NCI-H2029 (cell line): ENCODE results near the gene KDM4C.
"Not testable (repeated sequence)": the region's sequence is repeated elsewhere in the genome, so short reads cannot be mapped to it uniquely, and the experiment has no call there.

ENCODE experiments used
- DNase-seq: peaks from one replicate; lab custom pipeline; 2025; lab: John Stamatoyannopoulos, UW

KDM4C gene

DNA sequence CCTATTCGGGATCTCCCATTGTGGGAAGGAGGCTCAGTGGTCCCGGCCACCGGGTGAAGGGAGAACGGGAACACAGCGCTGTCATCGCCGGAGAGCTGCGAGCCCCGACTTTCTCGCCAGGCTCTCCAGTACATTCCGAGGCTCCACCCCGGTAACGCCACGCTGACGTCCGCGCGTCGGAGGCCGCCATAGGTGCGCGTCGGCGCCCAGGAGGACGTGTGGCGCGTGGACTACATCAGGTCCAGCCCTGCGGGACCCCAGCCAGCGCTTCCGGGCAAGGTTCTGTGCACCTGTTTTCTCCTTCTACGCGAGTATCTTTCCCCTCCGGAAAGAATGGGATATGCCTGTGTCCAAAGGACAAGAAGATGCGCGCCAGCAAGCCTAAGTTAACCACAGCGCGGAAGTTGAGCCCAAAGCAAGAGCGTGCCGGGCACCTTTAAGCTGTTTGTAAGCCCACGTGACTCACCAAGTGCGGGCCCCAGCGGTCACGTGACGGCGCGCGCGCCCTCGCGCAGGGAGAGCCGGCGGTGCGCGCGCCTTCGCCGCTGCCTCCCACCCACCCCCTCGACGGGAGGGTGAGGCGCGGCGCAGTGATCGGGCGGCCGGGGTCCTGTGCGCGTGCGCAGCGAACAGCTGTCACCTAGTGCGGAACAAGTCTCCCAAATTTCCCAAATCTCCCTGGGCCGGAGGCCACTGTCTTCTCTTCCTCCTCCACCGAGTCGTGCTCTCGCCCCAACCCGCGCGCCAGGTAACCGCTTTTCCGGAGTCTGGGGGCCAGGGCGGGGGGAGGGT lies at the start of gene KDM4C:
TSS of gene KDM4C (plus strand) at position 518 of the 792 bp plus-strand sequence. CDS start 35,016 bp downstream, outside the sequence.
- peak; percentile 72 for DNase-seq

DNA sequence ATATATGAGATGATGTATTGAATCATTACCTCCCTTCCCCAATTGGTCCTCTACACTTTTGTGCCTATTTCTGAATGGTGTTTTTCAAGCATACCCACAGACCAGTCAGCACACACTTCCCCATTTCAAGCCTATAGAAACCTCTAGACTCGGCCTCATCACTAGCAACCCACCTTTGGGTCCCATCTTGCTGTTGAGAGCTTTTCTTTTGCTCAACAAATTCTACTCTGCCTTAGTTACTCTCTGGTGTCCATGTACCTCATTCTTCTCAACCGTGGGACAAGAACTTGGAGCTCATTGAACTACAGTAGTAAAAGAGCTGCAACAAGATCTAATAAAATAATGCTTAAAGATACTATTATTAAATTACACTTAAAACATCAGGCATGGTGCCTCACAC lies 49.0 kb upstream of the KDM4C start:
- DNase-seq: no peak

DNA sequence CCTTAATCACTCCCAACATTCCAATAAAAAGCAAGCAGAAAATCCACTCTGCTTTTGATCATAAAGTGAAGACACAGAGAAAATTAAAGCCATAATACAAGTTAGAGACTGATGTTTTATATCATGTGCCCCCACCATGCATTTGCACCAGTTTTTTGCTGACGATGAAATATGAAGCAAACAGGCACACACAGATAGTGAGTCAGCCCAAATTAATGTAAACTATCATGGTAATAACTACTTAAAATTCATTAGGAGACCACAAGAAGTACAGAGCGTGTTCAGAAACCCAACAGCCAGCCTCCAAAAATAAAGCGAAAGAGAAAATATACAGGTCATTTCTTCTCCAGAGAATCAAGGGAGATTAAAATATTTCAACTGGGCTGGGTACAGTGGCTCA lies 46.4 kb upstream of the KDM4C start:
- no peak for DNase-seq

DNA sequence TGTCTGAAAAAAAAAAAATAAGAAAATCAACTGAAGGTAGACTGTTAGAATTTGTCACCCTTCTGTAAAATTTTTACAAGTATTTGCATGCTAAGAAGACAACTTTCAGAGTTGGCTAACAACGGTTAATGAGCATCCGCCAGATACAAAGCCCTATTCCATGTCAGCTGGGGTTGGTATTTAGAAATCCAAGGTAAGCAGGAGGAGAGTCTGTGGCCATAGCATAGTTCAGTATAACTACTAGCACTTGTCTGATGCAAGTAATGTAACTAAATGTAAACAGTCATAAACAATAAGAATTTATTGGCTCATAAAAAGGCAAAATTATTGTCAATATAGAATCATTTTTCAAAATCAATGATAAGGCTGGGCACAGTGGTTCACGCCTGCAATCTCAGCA lies 45.7 kb upstream of the KDM4C start:
- no peak for DNase-seq

DNA sequence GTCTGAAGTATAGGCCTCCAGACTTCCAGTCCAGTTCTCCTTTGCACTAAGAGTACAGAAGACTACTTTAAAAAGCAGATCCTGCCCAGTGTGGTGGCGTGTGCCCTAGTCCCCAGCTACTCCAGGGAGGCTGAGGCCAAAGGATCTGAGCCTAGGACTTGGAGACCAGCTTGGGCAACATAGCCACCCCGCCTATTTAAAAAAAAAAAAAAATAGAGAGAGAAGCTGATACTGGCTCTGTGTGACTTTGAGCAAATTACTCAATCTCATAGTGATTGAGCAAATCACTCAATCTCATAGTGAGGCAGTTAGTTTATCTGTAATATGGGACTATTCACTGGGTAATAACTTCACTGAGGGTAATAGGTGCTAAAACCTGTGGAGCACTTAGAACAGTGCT lies 43.6 kb upstream of the KDM4C start:
- no peak for DNase-seq

DNA sequence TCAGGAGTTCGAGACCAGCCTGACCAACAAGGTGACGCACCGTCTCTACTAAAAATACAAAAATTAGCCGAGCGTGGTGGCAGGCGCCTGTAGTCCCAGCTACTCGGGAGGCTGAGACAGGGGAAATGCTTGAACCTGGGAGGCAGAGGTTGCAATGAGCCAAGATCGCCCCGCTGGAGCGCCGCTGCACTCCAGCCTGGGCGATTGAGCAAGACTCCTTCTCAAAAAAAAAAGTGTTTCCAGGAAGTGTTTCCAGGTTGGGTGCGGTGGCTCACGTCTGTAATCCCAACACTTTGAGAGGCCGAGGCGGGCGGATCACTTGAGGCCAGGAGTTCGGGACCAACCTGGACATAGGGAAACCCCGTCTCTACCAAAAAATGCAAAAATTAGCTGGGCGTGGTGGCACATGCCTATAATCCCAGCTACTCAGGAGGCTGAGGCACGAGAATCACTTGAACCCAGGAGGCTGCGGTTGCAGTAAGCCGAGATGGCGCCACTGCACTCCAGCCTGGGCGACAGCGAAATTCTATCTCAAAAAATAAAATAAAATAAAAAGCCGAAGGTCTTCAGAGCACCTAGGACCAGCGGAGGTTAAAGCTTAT lies 42.5 kb upstream of the KDM4C start:
- DNase-seq: not testable (repeated sequence)

DNA sequence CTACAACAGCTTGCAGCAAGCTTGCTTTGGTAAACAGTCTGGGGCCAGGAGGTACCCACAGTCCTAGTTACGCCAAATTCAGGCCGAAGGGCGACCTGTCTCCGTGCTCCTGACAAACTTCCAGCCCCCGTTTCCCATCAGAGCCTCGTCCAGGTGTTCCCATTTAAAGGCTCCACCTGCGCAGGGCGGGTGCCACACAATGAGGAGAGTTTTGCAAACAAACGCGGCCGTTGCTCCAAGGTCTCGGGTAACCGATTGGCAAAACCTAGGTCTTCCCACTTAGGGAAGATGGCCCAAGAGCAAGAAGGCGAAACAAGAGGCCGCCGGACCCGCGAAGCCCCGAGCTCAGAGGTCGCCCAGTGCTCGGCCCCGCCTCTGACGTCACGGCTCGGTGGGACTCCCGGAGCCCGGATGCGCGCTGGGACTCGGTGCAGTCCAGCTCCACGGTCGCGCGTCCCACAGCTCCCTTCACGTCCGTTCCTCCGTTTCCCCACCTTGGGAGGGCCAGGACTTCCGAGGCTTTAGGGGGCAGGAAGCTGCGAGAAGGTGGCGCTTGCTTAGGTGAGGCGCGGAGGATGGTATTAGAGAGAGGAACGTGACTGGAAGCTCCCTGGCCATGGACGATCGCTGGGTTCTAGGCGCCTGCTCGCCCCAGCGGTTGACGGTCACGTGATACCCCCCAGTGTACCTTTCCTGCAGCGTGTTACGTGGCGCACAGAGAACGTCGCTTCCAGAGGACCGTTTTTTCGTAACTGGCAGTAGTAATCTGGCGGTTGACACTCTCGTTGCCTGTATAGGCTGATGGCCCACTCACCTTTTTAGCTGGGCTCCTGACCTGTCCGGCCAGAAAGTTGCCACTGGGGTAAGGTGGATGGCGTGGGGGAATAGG lies 41.8 kb upstream of the KDM4C start:
- peak; percentile 61 for DNase-seq

DNA sequence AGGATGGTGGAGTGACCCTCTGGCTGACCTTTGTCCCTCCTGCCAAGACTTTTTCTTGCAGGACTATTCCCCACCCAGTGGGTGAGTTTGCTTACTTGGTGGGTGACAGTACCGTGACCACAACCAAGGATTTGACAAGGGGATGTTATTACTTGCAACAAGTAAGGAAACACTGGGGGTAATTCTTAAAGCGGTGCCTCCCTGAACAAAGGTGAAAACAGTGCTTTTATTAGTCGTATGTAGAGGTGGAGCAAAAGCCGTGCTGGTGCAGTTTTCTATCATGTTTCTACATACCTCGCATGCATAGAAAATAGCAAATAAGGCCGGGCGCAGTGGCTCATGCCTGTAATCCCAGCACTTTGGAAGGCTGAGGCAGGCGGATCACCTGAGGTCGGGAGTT lies 41.0 kb upstream of the KDM4C start:
- no peak for DNase-seq

DNA sequence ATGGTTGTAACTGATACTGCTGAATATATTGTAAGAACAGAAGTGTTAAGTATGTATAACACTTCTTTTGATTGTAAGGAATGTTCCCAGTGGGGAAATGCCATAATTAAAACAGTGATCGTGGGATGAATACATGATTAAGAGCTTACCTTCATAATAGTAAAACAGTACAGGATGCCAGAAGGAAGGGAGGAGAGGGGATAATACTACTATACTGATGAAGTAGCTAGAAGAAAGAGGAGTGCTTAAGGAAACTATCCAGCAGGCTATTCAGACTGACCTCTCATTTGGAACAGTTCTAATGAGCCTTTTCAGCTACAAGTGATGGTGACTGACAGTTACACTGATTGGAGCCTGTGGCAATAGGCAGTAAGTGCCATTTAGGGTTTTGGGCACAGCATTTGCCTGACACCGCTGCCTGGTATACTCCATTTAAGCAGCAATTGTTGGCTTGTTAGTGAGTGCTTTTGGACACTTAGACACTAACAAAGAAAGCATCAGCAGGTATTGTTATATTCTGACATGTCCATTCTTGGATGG lies 33.8 kb upstream of the KDM4C start:
- DNase-seq: no peak

DNA sequence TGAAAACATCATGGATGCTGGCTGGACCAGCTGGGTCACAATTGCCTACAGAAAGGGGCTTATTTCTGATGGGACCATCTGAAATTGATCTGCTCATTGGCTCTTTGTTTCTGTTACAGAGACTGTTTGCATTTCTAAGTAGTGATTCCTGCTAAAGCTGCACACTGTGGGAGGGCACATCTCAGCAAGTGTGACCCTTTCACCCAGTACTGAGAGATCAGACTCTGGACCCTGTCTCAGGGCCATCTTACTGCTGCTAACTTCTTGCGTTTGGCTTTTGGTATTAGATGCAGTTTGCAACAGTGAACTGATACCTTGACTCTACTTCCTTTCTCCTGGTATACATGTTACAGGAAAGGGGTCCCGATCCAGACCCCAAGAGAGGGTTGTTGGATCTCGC lies 24.5 kb upstream of the KDM4C start:
- DNase-seq: no peak

DNA sequence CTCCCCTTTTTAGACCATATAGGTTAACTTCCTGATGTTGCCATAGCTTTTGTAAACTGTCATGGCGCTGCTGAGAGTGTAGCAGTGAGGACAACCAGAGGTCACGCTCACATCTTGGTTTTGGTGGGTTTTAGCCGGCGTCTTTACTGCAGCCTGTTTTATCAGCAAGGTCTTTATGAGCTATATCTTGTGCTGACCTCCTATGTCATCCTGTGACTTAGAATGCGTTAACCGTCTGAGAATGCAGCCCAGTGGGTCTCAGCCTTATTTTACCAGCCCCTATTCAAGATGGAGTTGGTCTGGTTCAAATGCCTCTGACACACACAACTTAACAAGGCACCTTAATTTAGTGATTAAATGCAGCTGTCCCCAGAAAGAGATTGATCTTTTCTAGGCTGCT lies 23.9 kb upstream of the KDM4C start:
- DNase-seq: no peak

DNA sequence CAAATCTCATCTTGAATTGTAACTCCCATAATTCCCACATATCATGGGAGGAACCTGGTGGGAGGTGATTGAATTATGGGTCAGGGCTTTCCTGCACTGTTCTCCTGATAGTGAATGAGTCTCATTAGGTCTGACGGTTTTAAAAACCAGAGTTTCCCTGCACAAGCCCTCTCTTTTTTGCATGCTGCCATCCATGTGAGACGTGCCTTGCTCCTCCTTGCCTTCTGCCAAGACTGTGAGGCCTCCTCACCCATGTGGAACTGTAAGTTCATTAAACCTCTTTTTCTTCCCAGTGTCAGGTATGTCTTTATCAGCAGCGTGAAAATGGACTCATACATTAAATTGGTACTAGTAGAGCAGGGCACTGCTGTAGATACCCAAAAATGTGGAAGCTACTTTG lies 22.4 kb upstream of the KDM4C start:
- no peak for DNase-seq

DNA sequence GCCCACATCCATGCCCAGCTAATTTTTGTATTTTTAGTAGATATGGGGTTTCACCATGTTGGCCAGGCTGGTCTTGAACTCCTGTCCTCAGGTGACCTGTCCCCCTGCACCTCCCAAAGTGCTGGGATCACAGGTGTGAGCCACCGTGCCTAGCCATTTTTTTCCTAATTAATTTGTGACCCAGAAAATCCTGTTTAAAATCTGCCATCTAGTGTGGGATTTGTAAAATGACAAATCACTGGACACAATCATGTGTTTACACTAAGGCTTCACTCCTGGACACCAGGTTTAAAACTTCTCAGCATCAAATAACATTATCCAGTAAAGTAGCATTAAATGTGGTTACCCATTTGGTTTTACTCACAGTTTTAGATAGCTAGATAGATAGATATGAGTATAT lies 18.6 kb upstream of the KDM4C start:
- DNase-seq: no peak

DNA sequence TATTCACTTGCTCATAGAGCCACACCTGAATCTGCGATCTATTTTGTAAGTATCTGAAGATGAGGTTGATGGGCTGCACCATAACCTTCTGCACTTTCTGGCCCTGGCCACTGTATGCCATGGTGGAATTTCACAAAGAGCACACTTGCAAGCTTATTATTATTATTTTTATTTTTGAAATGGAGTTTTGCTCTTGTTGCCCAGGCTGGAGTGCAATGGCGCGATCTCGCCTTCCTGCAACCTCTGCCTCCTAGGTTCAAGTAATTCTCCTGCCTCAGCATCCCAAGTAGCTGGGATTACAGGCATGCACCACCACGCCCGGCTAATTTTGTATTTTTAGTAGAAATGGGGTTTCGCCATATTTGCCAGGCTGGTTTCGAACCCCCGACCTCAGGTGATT lies 8.9 kb upstream of the KDM4C start:
- DNase-seq: not testable (repeated sequence)

DNA sequence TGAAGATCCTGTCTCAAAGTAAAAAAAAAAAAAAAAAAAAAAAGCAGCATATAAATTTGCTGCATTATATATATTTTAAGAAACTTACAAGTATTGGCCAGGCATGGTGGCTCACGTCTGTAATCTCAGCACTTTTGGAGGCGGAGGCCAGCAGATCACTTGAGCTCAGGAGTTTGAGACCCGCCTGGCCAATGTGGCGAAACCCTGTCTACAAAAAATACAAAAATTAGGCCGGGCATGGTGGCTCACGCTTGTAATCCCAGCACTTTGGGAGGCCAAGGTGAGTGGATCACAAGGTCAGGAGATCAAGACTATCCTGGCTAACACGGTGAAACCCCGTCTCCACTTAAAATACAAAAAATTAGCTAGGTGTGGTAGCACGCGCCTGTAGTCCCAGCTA lies 2.9 kb upstream of the KDM4C start:
- DNase-seq: not testable (repeated sequence)

DNA sequence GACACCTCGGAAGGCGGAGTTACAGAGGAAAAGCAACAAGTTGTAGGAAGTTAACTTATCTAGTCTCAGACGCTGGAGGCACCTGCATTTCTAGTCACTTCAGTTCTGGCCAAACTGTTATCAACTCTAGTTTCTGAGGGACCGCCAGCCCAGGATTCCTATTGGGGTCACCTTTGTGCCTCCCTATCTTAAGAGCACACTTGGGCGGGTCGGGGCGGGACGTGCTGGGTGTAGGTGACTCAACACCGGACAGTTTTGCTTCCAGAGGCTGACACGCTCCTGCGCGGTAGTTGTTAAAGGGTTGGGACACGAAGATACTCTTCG lies 679 bp upstream of the KDM4C start:
- DNase-seq: no peak

DNA sequence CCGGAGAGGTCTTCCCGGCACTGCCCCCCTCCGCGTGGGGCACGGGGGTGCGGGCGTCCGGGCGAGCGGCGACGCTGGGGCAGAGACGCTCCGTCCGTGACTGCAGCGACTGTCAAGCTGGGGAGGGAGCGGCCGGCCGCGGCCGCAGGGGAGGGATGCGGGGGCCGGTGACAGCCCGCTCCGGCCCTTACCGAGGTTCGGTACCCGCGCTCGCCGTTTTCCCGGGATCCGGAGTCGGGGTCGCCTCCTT lies 400 bp downstream of the KDM4C start:
- DNase-seq: no peak

DNA sequence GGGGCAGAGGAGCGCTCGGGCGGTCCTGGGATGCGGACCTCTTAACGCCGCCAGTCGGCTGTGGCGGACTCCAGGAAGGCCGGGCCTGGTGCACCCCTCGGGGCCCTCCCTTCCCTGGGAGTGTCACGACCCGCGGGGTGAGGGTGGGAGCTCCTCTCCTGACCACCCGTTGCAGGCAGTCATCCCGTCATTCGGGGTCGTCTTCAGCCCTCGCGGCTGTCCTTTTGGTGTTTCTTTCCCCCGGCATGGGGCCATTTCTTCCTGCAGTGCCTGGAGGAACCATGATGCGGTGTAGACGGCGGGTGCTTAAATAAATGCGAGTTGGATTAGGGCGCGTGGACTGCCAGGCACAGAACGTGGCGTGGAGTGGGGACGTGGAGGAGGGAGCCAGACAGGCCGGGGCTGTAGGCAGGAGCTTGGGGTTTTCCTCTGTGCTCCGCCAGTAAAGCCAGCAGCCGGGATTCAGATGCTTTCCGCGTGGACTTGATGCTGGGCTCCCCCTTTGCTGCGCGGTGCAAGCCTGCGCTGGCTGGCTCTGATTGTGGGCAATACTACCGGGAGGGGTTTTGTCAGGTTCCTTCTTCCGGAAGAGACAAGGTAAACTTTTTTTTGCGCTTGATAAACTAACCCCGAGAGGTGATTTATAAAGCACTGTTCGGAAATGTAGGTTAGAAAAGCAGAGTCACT lies 868 bp downstream of the KDM4C start:
- no peak for DNase-seq

DNA sequence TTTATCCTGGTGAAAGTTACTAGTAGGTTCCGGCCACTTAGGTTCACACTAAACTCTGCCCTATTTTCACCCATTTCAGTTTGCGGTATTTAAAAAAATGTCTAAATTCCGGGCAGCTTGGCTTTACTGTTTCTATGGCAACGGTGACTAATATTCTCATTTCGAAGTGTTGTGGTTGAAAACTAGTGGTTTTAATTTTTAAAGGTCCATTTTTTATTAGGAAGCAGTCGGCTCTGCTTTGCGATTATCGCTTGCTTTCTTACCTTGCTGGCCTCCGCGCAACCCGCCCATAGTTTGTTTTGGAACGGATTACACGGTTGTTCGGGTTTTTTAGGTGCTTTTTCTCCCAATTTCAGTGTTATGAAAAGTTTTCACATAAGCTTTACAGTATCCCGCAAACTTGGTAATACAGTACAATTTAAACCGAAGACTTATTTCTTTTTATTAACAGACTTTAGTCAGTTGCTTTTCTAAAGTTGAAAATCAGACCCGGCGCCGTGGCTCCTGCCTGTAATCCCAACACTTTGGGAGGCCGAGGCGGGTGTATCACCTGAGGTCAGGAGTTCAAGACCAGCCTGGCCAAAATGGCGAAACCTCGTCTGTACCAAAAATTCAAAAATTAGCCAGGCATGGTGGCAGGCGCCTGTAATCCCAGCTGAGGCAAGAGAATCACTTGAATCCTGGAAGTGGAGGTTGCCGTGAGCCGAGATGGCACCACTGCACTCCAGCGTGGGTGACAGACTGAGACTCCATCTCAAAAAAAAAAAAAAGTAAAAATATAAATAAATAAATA lies 1.6 kb downstream of the KDM4C start:
- DNase-seq: no peak

DNA sequence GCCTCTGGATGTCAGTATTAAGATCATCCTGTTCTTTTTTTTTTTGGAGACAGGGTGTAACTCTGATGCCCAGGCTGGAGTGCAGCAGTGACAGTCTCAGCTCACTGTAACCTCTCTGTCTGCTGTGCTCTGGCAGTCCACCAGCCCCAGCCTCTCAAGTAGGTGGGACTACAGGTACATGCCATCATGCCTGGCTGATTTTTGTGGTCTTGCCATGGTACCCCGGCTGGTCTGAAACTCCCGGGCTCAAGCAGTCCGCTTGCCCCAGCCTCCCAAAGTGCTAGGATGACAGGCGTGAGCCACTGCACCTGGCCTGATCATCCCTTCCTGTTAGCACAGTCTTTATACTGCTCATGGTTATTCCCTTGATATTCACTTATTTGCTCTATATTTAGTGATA lies 3.5 kb downstream of the KDM4C start:
- DNase-seq: no peak

DNA sequence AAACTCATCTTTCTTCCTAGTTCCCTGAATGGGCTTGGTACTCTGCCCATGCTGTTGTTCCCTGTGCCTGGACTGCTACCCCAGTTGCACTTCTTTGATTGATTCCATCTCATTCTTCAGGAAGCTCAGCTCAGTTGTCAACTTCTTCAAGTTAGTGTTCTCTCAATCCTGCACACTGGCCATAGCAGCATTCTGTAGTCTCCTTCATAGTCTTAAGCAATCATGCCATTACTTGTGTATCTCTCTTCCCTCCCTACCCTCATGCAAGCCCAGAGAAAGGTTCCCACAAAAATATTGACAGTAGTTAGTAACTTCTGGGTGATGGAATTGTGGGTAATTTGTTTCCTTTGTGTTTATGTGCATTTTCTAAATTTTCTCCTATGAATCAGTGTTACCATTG lies 5.5 kb downstream of the KDM4C start:
- DNase-seq: no peak

DNA sequence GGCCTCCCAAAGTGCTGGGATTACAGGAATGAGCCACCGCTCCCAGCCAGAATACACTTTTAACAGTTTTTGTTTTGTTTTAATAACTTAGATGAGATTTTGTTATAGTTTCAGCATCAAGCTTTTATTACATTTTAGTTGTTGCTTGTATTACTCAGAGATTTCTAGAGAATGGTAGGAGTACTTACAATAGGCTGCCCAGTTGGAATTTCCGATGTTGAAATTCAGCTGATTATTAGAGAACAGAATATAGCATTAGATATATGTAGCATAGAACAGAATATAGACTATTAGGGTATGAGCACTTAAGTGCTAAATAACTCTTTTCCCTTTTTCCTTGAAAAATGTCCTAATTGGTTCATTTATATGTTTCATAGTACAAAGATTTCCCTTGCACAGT lies 6.2 kb downstream of the KDM4C start:
- DNase-seq: no peak
